ENCODE measurements around the gene DBP.

The DBP gene

DNA sequence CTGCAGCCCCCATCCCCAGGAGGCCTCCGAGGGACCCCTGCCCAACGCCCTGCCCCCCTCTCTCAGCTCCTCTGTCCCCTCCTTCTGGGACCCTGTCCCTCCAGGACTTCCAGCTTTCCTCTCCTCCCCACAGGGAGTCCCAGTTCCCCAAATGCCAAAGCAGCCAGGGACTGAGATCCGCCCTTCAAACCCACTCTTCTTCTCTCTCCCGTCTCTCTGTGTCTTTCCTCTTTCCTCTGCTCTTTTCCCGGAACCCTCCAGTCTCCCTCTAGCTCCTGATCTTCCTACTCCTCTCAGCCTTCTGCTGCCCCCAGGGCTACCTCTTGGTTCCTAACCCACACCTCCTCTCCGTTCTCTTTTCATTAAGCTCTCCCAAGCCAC, 8.4 kb upstream of the DBP start:
- Histone ChIP-seq H3K9me3 (ENCODE audit: insufficient read depth, low read depth, low read length) (no peaks in the 10 kb centered on the region), H3K9me2 (replicated peaks; ENCODE audit: low read depth, low read length) (no peaks in the 10 kb centered on the region), H3K4me2 (ENCODE audit: low read depth, low read length, poor library complexity, severe bottlenecking) (peak overlapping the region; percentile 86), H2AFZ (ENCODE audit: low read length) (peak overlapping the region; percentile 97), H3K4me3 (ENCODE audit: low read length, poor library complexity, severe bottlenecking) (peak overlapping the region; percentile 79), H3K27me3 (ENCODE audit: insufficient read depth, low read length, poor library complexity, severe bottlenecking) (no peaks in the 10 kb centered on the region), H3K9ac (ENCODE audit: low read depth, low read length, poor library complexity, severe bottlenecking) (peak overlapping the region; percentile 69), H4K20me1 (ENCODE audit: insufficient read depth, low read length, poor library complexity, severe bottlenecking) (no peaks in the 10 kb centered on the region), H3K79me2 (ENCODE audit: insufficient read depth, low read length) (no peaks in the 10 kb centered on the region), H3F3A (ENCODE audit: low read depth) (no peaks in the 10 kb centered on the region), H3K36me3 (ENCODE audit: insufficient read depth, low read length) (no peaks in the 10 kb centered on the region), H3K4me1 (ENCODE audit: insufficient read depth, low read length, poor library complexity, severe bottlenecking) (peaks cover 22% of the 10 kb centered on the region)
- no peak for TF ChIP-seq EZH2phosphoT487 (IDR thresholded peaks at IDR 0.05; ENCODE audit: borderline replicate concordance)
- TF ChIP-seq, protein P1, sequence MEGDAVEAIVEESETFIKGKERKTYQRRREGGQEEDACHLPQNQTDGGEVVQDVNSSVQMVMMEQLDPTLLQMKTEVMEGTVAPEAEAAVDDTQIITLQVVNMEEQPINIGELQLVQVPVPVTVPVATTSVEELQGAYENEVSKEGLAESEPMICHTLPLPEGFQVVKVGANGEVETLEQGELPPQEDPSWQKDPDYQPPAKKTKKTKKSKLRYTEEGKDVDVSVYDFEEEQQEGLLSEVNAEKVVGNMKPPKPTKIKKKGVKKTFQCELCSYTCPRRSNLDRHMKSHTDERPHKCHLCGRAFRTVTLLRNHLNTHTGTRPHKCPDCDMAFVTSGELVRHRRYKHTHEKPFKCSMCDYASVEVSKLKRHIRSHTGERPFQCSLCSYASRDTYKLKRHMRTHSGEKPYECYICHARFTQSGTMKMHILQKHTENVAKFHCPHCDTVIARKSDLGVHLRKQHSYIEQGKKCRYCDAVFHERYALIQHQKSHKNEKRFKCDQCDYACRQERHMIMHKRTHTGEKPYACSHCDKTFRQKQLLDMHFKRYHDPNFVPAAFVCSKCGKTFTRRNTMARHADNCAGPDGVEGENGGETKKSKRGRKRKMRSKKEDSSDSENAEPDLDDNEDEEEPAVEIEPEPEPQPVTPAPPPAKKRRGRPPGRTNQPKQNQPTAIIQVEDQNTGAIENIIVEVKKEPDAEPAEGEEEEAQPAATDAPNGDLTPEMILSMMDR (conservative IDR thresholded peaks at IDR 0.05; ENCODE audit: low read length), result no peak

DNA sequence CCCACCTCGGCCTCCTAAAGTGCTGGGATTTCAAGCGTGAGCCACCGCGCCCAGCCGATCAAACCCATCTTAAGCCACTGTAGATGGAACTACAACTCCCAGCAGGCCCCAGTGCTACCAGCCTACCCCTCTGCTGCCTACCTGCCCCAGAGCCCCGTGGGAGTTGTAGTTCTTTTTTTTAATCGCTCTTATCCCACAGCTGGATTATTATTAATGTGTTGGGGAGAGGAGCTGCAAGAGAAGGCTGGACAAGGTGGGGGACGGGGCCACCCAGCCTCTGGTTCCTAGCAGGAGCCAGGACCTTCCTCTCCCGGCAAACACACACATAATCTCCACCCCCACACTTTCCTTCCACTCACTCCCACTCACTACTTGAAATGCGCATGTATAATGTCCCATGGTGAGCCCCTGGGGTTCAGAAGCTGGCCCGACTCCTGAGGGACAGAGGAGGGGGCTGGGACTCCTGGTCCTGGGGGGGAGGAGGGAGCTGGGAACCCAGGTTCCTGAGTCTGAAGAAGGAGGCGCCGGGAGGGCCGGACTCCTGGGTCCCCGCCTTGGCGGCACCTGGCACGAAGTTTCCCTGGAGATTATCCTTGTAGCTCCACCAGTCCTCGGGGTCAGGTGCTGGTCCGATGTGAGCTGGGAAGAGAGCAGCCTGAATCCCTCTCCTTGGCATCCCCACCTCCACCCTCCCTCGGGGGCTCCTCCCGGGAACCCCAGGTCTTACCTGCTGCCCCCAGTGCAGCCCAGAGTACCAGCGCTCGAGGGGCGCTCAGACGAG, 7.8 kb upstream of the DBP start:
- H3K4me3 ChIP-seq (ENCODE audit: low read length, poor library complexity, severe bottlenecking), result peak overlapping the region; percentile 79

DNA sequence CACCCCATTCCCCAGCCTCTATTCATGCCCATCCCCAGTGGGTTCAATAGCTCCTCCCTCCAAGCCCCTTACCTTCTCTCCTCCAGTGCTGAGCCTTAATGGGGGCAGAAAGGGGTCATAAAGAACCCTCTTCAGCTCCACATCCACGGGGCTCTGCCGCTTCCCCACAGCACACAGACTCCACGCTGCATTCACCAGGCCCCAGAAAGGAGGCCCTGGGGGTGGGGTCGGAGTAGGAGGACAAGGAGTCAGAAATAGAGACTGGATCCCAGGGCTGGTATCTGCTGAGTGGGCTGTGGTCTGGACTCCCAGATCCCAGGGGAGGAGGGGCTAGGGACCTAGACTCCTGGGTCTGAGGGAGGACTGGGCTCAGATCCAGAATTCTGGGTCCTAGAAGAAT, 7.2 kb upstream of the DBP start:
- Histone ChIP-seq H3K4me3 (ENCODE audit: low read length, poor library complexity, severe bottlenecking) (peak overlapping the region; percentile 27), H4K20me1 (ENCODE audit: insufficient read depth, low read length, poor library complexity, severe bottlenecking) (no peaks in the 10 kb centered on the region)

More for the DNA sequence above, 7.8 kb upstream of the DBP start:
- Histone ChIP-seq H3K4me2 (ENCODE audit: low read depth, low read length, poor library complexity, severe bottlenecking) (peak overlapping the region; percentile 86), H3K36me3 (ENCODE audit: insufficient read depth, low read length) (no peaks in the 10 kb centered on the region), H3K27me3 (ENCODE audit: insufficient read depth, low read length, poor library complexity, severe bottlenecking) (no peaks in the 10 kb centered on the region), H2AFZ (ENCODE audit: low read length) (peak overlapping the region; percentile 97), H3K9me2 (replicated peaks; ENCODE audit: low read depth, low read length) (no peaks in the 10 kb centered on the region), H3F3A (ENCODE audit: low read depth) (no peaks in the 10 kb centered on the region), H3K79me2 (ENCODE audit: insufficient read depth, low read length) (no peaks in the 10 kb centered on the region), H3K9me3 (ENCODE audit: insufficient read depth, low read depth, low read length) (no peaks in the 10 kb centered on the region), H3K4me1 (ENCODE audit: insufficient read depth, low read length, poor library complexity, severe bottlenecking) (peaks cover 22% of the 10 kb centered on the region), H3K9ac (ENCODE audit: low read depth, low read length, poor library complexity, severe bottlenecking) (peak overlapping the region; percentile 69), H4K20me1 (ENCODE audit: insufficient read depth, low read length, poor library complexity, severe bottlenecking) (no peaks in the 10 kb centered on the region)
- TF ChIP-seq EZH2phosphoT487 (IDR thresholded peaks at IDR 0.05; ENCODE audit: borderline replicate concordance), result no peak
- TF ChIP-seq, protein P1 (conservative IDR thresholded peaks at IDR 0.05; ENCODE audit: low read length), result no peak

More for the DNA sequence above, 7.2 kb upstream of the DBP start:
- Histone ChIP-seq H3K4me1 (ENCODE audit: insufficient read depth, low read length, poor library complexity, severe bottlenecking) (peaks cover 23% of the 10 kb centered on the region), H3K4me2 (ENCODE audit: low read depth, low read length, poor library complexity, severe bottlenecking) (peak overlapping the region; percentile 86), H2AFZ (ENCODE audit: low read length) (0 out of 2 replicates have a peak overlapping the region, but pooled peaks have one; percentile 2), H3K79me2 (ENCODE audit: insufficient read depth, low read length) (no peaks in the 10 kb centered on the region), H3K9me3 (ENCODE audit: insufficient read depth, low read depth, low read length) (no peaks in the 10 kb centered on the region), H3K27me3 (ENCODE audit: insufficient read depth, low read length, poor library complexity, severe bottlenecking) (no peaks in the 10 kb centered on the region), H3K9ac (ENCODE audit: low read depth, low read length, poor library complexity, severe bottlenecking) (peak overlapping the region; percentile 33), H3F3A (ENCODE audit: low read depth) (no peaks in the 10 kb centered on the region), H3K36me3 (ENCODE audit: insufficient read depth, low read length) (no peaks in the 10 kb centered on the region), H3K9me2 (replicated peaks; ENCODE audit: low read depth, low read length) (no peaks in the 10 kb centered on the region)
- TF ChIP-seq, protein P1 (conservative IDR thresholded peaks at IDR 0.05; ENCODE audit: low read length), result no peak
- no peak for TF ChIP-seq EZH2phosphoT487 (IDR thresholded peaks at IDR 0.05; ENCODE audit: borderline replicate concordance)

Measured in Loucy (cell line).